SH-SY5Y (cell line): ENCODE measurements around the gene PPIL3.

Experiments
- GATA2 ChIP-seq: IDR thresholded peaks from 2 replicates; pipeline ENCODE4 v1.6.1; 2011; ENCODE audit warnings: mild to moderate bottlenecking, low read depth, low read length
- GATA3 ChIP-seq: IDR thresholded peaks from 2 replicates; pipeline ENCODE4 v1.6.1; 2011; ENCODE audit warnings: low read depth, mild to moderate bottlenecking, low read length, moderate library complexity

DNA sequence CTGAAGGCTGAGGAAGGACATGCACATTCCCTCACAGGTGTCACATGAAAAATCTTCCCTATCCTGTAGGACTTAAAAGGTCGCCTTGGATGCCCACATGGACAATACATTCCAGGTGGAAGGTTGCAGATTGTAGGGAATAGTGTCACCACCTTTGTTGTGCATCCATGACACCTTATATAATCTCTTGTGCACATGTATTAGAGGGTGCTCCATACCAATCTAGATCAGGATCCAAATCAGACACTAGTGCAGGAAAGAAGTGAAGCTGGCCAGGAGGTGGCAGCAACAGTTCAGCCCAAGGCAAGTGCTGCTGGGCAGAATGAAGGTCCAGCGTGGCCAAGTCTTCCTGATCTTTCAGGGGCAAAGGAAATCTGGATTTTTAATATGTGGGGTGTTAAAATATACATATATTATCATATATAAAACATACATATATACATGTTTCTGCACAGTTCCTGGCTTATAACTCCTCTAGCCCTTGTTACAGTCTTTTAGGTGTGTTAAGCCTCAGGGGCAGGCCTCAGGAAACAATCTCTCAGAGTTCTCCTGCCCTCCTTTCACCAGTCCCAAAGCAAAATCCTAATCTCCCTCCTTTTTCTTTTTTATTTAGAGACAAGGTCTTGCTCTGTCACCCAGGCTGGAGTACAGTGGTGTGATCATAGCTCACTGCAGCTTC, 16.9 kb upstream of the PPIL3 start:
- no peak for TF ChIP-seq GATA2
- TF ChIP-seq GATA3: no peak
